OCI-LY1 (cell line): ENCODE measurements around the gene ZNF438.
A peak's percentile ranks its signal among the peaks of the same experiment; 100 is the strongest.

Source experiments
- H2AFZ ChIP-seq: fragments of 200-600 bp; sonication (generic), shearing (Covaris generic); 2 replicates; pipeline ENCODE4 v1.6.0; 2014; ENCODE audit warnings: antibody characterized with exemption, mild to moderate bottlenecking, low read length
- H3F3A ChIP-seq: fragments of 200-600 bp; sonication (generic), shearing (Covaris generic); 2 replicates; pipeline ENCODE4 v1.6.0; 2014; ENCODE audit warnings: mild to moderate bottlenecking, antibody characterized with exemption, low read length, moderate library complexity; ENCODE audit not compliant: insufficient read depth
- H3K27ac ChIP-seq: fragments of 200-600 bp; sonication (generic); 2 replicates; pipeline ENCODE4 v1.5.1; 2014; ENCODE audit warnings: low read length, mixed run types, mild to moderate bottlenecking, low read depth; ENCODE audit not compliant: poor library complexity, severe bottlenecking
- H3K27me3 ChIP-seq: fragments of 200-600 bp; sonication (generic); 2 replicates; pipeline ENCODE4 v1.6.0; 2014; ENCODE audit warnings: antibody characterized with exemption, mild to moderate bottlenecking, low read length, moderate library complexity; ENCODE audit not compliant: insufficient read depth
- H3K36me3 ChIP-seq: fragments of 200-600 bp; sonication (generic); 2 replicates; pipeline ENCODE4 v1.6.1; 2014; ENCODE audit warnings: mild to moderate bottlenecking, antibody characterized with exemption, low read length, moderate library complexity, mixed read lengths; ENCODE audit not compliant: insufficient read depth
- H3K4me1 ChIP-seq: fragments of 200-600 bp; sonication (generic); 2 replicates; pipeline ENCODE4 v1.5.1; 2014; ENCODE audit warnings: mild to moderate bottlenecking, low read length, moderate library complexity; ENCODE audit not compliant: insufficient read depth, severe bottlenecking
- H3K4me2 ChIP-seq: fragments of 200-600 bp; sonication (generic), shearing (Covaris generic); 2 replicates; pipeline ENCODE4 v1.6.1; 2014; ENCODE audit warnings: low read length
- H3K4me3 ChIP-seq: fragments of 200-600 bp; sonication (generic); 2 replicates; pipeline ENCODE4 v1.5.1; 2014; ENCODE audit warnings: low read length, low read depth, mild to moderate bottlenecking, mixed read lengths; ENCODE audit not compliant: poor library complexity, severe bottlenecking
- H3K79me2 ChIP-seq: fragments of 200-600 bp; shearing (Covaris generic); 2 replicates; pipeline ENCODE4 v1.6.1; 2016; ENCODE audit warnings: mixed run types, low read length, mixed read lengths; ENCODE audit not compliant: insufficient read depth
- H3K9ac ChIP-seq: fragments of 200-600 bp; sonication (generic), shearing (Covaris generic); 2 replicates; pipeline ENCODE4 v1.6.1; 2014; ENCODE audit warnings: mild to moderate bottlenecking, low read length, mixed read lengths
- H3K9me2 ChIP-seq: fragments of 200-600 bp; sonication (generic), shearing (Covaris generic); 2 replicates; pipeline ENCODE4 v1.6.1; 2014; ENCODE audit warnings: low read depth, mild to moderate bottlenecking, low read length, mixed read lengths
- H3K9me3 ChIP-seq: fragments of 200-600 bp; shearing (Covaris generic); 2 replicates; pipeline ENCODE4 v1.6.1; 2014; ENCODE audit warnings: low read length, mixed read lengths
- H4K20me1 ChIP-seq: fragments of 200-600 bp; sonication (generic), shearing (Covaris generic); 2 replicates; pipeline ENCODE4 v1.6.0; 2016; ENCODE audit warnings: mild to moderate bottlenecking, low read length; ENCODE audit not compliant: insufficient read depth
- CTCF ChIP-seq: fragments of 200-600 bp; sonication (generic), shearing (Covaris generic); IDR thresholded peaks from 2 replicates; pipeline ENCODE4 v1.5.1; 2017; ENCODE audit warnings: mild to moderate bottlenecking, antibody characterized with exemption, low read length, moderate library complexity, mixed read lengths
- EZH2 ChIP-seq: fragments of 200-600 bp; sonication (generic), shearing (Covaris generic); IDR thresholded peaks from 2 replicates; pipeline ENCODE4 v1.8.0; 2017; ENCODE audit warnings: borderline replicate concordance, mixed run types, mild to moderate bottlenecking, antibody characterized with exemption, low read length, moderate library complexity, mixed read lengths

The ZNF438 gene

GRCh38 chr10:31031558-31032257 is at the start of gene ZNF438:
TSS of gene ZNF438 (minus strand) at chr10:31031865. CDS start at chr10:30877034, 154,831 bp downstream.
- TF ChIP-seq EZH2 (no peak), CTCF (peak; percentile 58)
- Histone ChIP-seq H3K9me2 (no peaks in the 10 kb centered on the region), H3K4me1 (peaks cover 10% of the 10 kb centered on the region), H2AFZ (no peak within 1 kb of the TSS), H3K9me3 (no peaks in the 10 kb centered on the region), H3F3A (no peaks in the 10 kb centered on the region), H3K36me3 (no peaks in the 10 kb centered on the region), H4K20me1 (no peaks in the 10 kb centered on the region), H3K4me2 (peak within 1 kb of the TSS; percentile 64), H3K79me2 (no peaks in the 10 kb centered on the region), H3K27me3 (no peaks in the 10 kb centered on the region), H3K9ac (peak within 1 kb of the TSS; percentile 43; the same call in 1 of the 2 replicates), H3K4me3 (peak within 1 kb of the TSS; percentile 65), H3K27ac (peak within 1 kb of the TSS; percentile 22)

GRCh38 chr10:31076610-31076988 is 44.9 kb upstream of the ZNF438 start:
- H3K36me3 ChIP-seq, result no peaks in the 10 kb centered on the region
- H3K4me3 ChIP-seq, result no peak overlapping the region
- H3K27ac ChIP-seq, result no peak overlapping the region
- no peaks in the 10 kb centered on the region for H3K4me1 ChIP-seq
- no peaks in the 10 kb centered on the region for H3K9me3 ChIP-seq
- H3K9ac ChIP-seq, result no peak overlapping the region
- H3F3A ChIP-seq, result no peaks in the 10 kb centered on the region
- H3K9me2 ChIP-seq, result no peaks in the 10 kb centered on the region
- no peaks in the 10 kb centered on the region for H3K27me3 ChIP-seq
- H3K4me2 ChIP-seq, result no peak overlapping the region
- H2AFZ ChIP-seq, result no peak overlapping the region
- H3K79me2 ChIP-seq, result no peaks in the 10 kb centered on the region
- TF ChIP-seq EZH2 (no peak), CTCF (no peak)
- H4K20me1 ChIP-seq, result no peaks in the 10 kb centered on the region

- no peaks in the 10 kb centered on the region for H3K9me3 ChIP-seq
- H3K4me2 ChIP-seq, result no peak overlapping the region
- no peak for TF ChIP-seq EZH2
- TF ChIP-seq CTCF, result no peak
- no peaks in the 10 kb centered on the region for H3K4me1 ChIP-seq
- no peaks in the 10 kb centered on the region for H3K9me2 ChIP-seq
- H2AFZ ChIP-seq, result no peak overlapping the region
- H3K79me2 ChIP-seq, result no peaks in the 10 kb centered on the region
- H3K27me3 ChIP-seq, result no peaks in the 10 kb centered on the region
- no peaks in the 10 kb centered on the region for H3K36me3 ChIP-seq
- no peak overlapping the region for H3K27ac ChIP-seq
- no peak overlapping the region for H3K4me3 ChIP-seq
- no peaks in the 10 kb centered on the region for H4K20me1 ChIP-seq
- H3K9ac ChIP-seq, result no peak overlapping the region
- H3F3A ChIP-seq, result no peaks in the 10 kb centered on the region
Observed at GRCh38 chr10:31075881-31076609, 44.4 kb upstream of the ZNF438 start.
